Gastroesophageal sphincter (tissue), 3 donors: ENCODE results near the gene OR5B2.

Experiments
- EP300 ChIP-seq: sonication (generic); formaldehyde crosslinking; IDR thresholded peaks from one replicate; pipeline ENCODE4 v1.6.1; 2017; ENCODE audit warnings: antibody characterized with exemption, mild to moderate bottlenecking
- TF ChIP-seq, protein P1 (sequence below), 4 experiments: fragments of 200-600 bp in 2 of 4; fragments of 450-650 bp in 2 of 4; sonication (generic) in 1 of 4; IDR thresholded peaks; one replicate each; pipeline ENCODE4 v1.5.1; 2017 to 2019; ENCODE audit warnings: antibody characterized with exemption in 4 of 4, mild to moderate bottlenecking in 2 of 4, moderate library complexity in 2 of 4

- TF ChIP-seq, protein P1, sequence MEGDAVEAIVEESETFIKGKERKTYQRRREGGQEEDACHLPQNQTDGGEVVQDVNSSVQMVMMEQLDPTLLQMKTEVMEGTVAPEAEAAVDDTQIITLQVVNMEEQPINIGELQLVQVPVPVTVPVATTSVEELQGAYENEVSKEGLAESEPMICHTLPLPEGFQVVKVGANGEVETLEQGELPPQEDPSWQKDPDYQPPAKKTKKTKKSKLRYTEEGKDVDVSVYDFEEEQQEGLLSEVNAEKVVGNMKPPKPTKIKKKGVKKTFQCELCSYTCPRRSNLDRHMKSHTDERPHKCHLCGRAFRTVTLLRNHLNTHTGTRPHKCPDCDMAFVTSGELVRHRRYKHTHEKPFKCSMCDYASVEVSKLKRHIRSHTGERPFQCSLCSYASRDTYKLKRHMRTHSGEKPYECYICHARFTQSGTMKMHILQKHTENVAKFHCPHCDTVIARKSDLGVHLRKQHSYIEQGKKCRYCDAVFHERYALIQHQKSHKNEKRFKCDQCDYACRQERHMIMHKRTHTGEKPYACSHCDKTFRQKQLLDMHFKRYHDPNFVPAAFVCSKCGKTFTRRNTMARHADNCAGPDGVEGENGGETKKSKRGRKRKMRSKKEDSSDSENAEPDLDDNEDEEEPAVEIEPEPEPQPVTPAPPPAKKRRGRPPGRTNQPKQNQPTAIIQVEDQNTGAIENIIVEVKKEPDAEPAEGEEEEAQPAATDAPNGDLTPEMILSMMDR (IDR thresholded peaks at IDR 0.05), result no peak
- no peak for TF ChIP-seq EP300
These were observed 35.2 kb downstream of the OR5B2 start for GRCh38 chr11:58392746-58393145.
